Measurements from ENCODE around the gene ITPRID1.

- TF ChIP-seq CCAR2 (IDR thresholded peaks at IDR 0.05; ENCODE audit: low read depth, low read length) (no peak), ETS2 (tag; IDR thresholded peaks at IDR 0.05; ENCODE audit: borderline replicate concordance, poor library complexity, severe bottlenecking) (no peak), EP300 (IDR thresholded peaks at IDR 0.05; ENCODE audit: low read length) (no peak), CEBPB (tag; IDR thresholded peaks at IDR 0.05) (no peak), MEF2A (IDR thresholded peaks at IDR 0.05; ENCODE audit: control insufficient read depth, low read depth, low read length) (no peak), POLR2A (conservative IDR thresholded peaks at IDR 0.05) (no peak), CC2D1A (IDR thresholded peaks at IDR 0.05) (no peak), TAF1 (IDR thresholded peaks at IDR 0.05; ENCODE audit: control insufficient read depth, extremely low read depth, insufficient read depth, low read length, severe bottlenecking) (no peak), E2F8 (IDR thresholded peaks at IDR 0.05; ENCODE audit: low read depth, partially characterized antibody) (no peak)
- TF ChIP-seq, protein P1, sequence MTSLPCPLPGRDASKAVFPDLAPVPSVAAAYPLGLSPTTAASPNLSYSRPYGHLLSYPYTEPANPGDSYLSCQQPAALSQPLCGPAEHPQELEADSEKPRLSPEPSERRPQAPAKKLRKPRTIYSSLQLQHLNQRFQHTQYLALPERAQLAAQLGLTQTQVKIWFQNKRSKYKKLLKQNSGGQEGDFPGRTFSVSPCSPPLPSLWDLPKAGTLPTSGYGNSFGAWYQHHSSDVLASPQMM (CRISPR knock-in tag; IDR thresholded peaks at IDR 0.05): no peak
- TF ChIP-seq, protein P2, sequence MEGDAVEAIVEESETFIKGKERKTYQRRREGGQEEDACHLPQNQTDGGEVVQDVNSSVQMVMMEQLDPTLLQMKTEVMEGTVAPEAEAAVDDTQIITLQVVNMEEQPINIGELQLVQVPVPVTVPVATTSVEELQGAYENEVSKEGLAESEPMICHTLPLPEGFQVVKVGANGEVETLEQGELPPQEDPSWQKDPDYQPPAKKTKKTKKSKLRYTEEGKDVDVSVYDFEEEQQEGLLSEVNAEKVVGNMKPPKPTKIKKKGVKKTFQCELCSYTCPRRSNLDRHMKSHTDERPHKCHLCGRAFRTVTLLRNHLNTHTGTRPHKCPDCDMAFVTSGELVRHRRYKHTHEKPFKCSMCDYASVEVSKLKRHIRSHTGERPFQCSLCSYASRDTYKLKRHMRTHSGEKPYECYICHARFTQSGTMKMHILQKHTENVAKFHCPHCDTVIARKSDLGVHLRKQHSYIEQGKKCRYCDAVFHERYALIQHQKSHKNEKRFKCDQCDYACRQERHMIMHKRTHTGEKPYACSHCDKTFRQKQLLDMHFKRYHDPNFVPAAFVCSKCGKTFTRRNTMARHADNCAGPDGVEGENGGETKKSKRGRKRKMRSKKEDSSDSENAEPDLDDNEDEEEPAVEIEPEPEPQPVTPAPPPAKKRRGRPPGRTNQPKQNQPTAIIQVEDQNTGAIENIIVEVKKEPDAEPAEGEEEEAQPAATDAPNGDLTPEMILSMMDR (IDR thresholded peaks at IDR 0.05 in 2 of 3, conservative IDR thresholded peaks at IDR 0.05 in 1 of 3; ENCODE audit: insufficient read depth in 2 of 3, low read depth in 1 of 3, low read length in 3 of 3): no peak
Measured at GRCh38 chr7:31529103-31529502, 15.2 kb downstream of the ITPRID1 start.
